CD4-positive, alpha-beta T cell treated with Interleukin-10 for 1 hour (primary cell): ENCODE data around the gene KLF1.
A peak's percentile ranks its signal among the peaks of the same experiment; 100 is the strongest.
"Not testable (repeated sequence)": the region's sequence is repeated elsewhere in the genome, so short reads cannot be mapped to it uniquely, and the experiment has no call there.

ENCODE experiments used
- DNase-seq: peaks from one replicate; pipeline ENCODE4 v3.0.0-alpha.2; 2020

Gene KLF1

DNA sequence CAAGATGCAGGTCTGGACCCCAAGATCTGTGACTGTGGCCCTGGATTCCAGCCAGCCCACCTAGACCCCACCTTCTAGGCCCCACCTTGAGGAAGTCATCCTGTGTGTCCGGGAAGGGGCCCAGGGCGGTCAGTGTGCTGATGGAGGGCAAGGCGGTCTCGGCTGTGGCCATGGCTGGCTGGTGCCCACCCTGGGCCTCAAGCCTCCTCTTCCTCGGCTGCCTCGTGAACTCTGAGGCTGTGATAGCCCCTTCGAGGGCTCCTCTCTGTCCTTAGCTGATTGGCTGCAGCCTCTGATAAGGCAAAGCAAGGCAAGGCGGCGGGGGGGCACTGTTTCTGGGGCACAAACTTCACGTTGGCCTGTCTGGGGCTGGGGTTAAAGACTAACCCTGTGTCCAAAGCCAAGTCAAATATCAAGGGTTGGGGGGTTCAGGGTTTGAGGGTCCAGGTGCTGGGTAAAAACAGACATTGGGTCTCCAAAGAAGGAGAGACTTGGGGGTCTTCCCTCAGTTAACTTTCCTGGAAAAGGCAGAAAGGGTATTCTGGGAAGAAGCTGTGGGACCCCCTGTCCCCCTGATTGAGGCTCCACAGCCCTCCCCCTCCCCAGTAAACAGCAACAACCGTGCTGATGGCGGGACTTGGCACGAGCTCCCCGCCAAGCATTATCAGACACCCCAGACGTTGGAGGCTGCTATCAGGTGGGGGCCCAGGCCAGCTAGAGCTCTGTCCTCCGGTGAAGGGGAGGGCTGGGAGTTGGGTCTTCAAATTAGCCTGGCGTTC lies at the start of gene KLF1:
TSS of gene KLF1 (minus strand) at position 233 of the 779 bp plus-strand sequence. CDS start at position 172, 61 bp downstream.
- DNase-seq = no peak

- no peak for DNase-seq
These were observed 49.6 kb upstream of the KLF1 start for GRCh38 chr19:12936582-12936981.

DNA sequence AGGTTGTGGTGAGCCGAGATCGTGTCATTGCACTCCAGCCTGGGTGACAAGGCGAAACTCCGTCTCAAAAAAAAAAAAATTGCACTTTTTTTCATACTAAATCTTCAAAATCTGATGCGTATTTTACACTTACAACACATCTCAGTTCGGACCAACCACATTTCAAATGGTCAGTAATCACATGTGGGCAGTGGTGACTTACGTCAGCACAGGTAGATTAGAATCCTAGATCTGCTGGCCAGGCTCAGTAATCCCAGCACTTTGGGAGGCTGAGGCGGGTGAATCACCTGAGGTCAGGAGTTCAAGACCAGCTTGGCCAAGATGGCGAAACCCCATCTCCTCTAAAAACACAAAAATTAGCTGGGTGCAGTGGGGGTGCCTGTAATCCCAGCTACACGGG lies 48.1 kb upstream of the KLF1 start:
- DNase-seq = no peak

GRCh38 chr19:12933287-12934072 lies 46.5 kb upstream of the KLF1 start, which contains the start of gene FARSA:
FARSA (minus strand) TSS chr19:12933711; CDS start chr19:12933696, 15 bp downstream.
- DNase-seq = peak; percentile 90

DNA sequence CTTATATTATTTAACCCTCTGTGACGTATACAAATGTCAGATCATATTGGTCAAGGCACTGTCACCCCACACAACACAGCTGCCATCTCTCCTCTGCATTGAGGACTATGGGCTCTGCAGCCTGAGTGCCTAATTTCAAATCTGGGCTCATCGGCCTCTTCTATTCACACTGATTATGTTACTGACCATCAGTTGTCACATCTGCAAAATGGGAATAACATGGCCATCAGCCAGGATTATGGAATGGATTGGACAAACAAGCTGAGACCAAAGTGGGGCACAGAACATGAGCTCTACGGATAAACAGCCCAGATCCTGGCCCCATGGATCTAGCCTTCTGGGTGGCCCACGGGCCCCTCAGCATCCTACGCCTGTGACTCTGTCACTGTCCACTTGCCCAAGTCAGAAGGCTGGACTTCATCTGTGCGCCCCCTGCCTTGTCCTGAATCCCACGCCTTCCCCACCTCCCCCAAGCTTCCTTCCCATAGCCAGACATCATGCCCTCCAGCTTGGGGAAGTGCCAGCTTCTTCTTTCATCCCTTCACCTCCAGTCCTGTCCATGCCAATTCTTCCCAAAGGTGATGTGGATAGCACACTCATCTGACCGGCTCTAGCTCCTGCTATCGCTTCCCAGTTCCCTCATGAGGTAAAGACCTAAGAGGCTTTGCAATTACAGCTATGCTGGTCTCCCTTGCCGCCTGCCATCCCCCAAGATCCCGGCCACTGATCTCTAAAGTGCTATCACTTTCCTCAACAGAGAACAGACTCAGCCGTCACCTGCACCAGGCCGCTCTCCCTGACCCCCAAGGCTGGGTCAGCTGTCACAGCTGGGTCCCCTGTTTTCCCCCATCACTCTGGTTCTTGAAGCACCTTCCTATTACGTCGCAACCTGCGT lies 45.6 kb upstream of the KLF1 start:
- DNase-seq = no peak

GRCh38 chr19:12930002-12930645 lies 43.1 kb upstream of the KLF1 start:
- DNase-seq = no peak

GRCh38 chr19:12924621-12925310 lies 37.8 kb upstream of the KLF1 start:
- DNase-seq = no peak

- no peak for DNase-seq
These were observed 36.0 kb upstream of the KLF1 start for GRCh38 chr19:12922959-12923358.

- DNase-seq = no peak
These were observed 34.0 kb upstream of the KLF1 start for GRCh38 chr19:12921047-12921446.

- DNase-seq = no peak
These were observed 31.3 kb upstream of the KLF1 start for GRCh38 chr19:12918253-12918652.

- DNase-seq = not testable (repeated sequence)
These were observed 28.9 kb upstream of the KLF1 start for GRCh38 chr19:12915860-12916259.

- peak; percentile 67 for DNase-seq
These were observed 27.1 kb upstream of the KLF1 start for GRCh38 chr19:12913851-12914690.

GRCh38 chr19:12913011-12913561 lies 26.1 kb upstream of the KLF1 start:
- no peak for DNase-seq

GRCh38 chr19:12912571-12912970 lies 25.6 kb upstream of the KLF1 start:
- DNase-seq = no peak

DNA sequence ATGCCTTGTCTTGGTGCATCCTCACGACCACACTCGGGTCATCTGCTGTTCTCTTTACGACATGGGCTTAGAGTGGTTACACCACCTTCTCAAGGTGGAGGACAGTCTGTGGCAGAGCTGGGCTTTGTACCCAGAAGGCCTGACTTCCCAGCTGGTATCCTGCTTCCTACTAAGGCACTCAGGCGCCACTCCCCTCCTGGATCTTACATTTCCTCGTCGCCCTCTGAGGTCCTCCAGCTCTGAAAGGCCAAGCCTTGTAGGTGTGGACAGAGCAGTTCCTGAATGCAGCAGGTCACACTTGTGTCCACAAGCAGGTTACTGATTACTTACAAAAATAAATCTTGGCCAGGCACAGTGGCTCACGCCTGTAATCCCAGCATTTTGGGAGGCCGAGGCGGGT lies 20.2 kb upstream of the KLF1 start:
- no peak for DNase-seq

GRCh38 chr19:12899891-12900518 lies 13.0 kb upstream of the KLF1 start:
- no peak for DNase-seq

- DNase-seq = no peak
These were observed 9.5 kb upstream of the KLF1 start for GRCh38 chr19:12896460-12896859.

- no peak for DNase-seq
These were observed 6.6 kb upstream of the KLF1 start for GRCh38 chr19:12893582-12893981.

GRCh38 chr19:12891553-12892021 lies 4.6 kb upstream of the KLF1 start:
- no peak for DNase-seq
